ENCODE data around the gene BACH2. TPM values are rescaled to one million over a fixed set of nuclear protein-coding genes. Genes with fewer than 3 reads are reported as not detected.

Gene BACH2
- total and polyA plus RNA-seq, 10 of the 15 experiments (the other 5 are each of a cell fraction or from before 2014, with no cell fraction given): 0.03 to 0.28 (median 0.04) TPM; not detected in 3

GRCh38 chr6:90080876-90081481 lies 215.7 kb downstream of the BACH2 start (continued):
- TF ChIP-seq POLR2AphosphoS2 (IDR thresholded peaks at IDR 0.05; ENCODE audit: low read depth, low read length) (no peak), FOS (IDR thresholded peaks at IDR 0.05; ENCODE audit: borderline replicate concordance, extremely low read depth, insufficient read length) (no peak), ZNF217 (IDR thresholded peaks at IDR 0.05) (no peak), ZNF687 (IDR thresholded peaks at IDR 0.05) (no peak), E2F8 (IDR thresholded peaks at IDR 0.05; ENCODE audit: low read depth, partially characterized antibody) (no peak), TCF7 (IDR thresholded peaks at IDR 0.05; ENCODE audit: borderline replicate concordance) (peak; percentile 55; the same call in 1 of the 2 replicates), PKNOX1 (IDR thresholded peaks at IDR 0.05) (no peak), CBX5 (IDR thresholded peaks at IDR 0.05; ENCODE audit: low read depth) (0 out of 2 replicates have a peak, but pooled peaks have one; percentile 42), POLR2A (IDR thresholded peaks at IDR 0.05; ENCODE audit: low read depth, low read length) (no peak), NFXL1 (IDR thresholded peaks at IDR 0.05; ENCODE audit: borderline replicate concordance) (no peak), ZBED1 (IDR thresholded peaks at IDR 0.05; ENCODE audit: borderline replicate concordance) (peak; percentile 88), MEF2A (IDR thresholded peaks at IDR 0.05; ENCODE audit: insufficient read depth, low read depth, low read length) (no peak), E4F1 (IDR thresholded peaks at IDR 0.05; ENCODE audit: borderline replicate concordance, partially characterized antibody) (no peak), POLR2AphosphoS5 (IDR thresholded peaks at IDR 0.05; ENCODE audit: low read length) (no peak), NR2F1 (conservative IDR thresholded peaks at IDR 0.05) (no peak; the same call in 1 of the 2 replicates), NR2C2 (IDR thresholded peaks at IDR 0.05; ENCODE audit: borderline replicate concordance, control insufficient read depth, insufficient read length, low read depth) (no peak), SREBF2 (IDR thresholded peaks at IDR 0.05; ENCODE audit: low read length) (no peak), ATF7 (IDR thresholded peaks at IDR 0.05; ENCODE audit: low read depth) (peak; percentile 67; the same call in 1 of the 2 replicates)
